Ovary (tissue), 9 donors: ENCODE data around the gene SOCS2. TPM values are rescaled to one million over a fixed set of nuclear protein-coding genes. Genes with fewer than 3 reads are reported as not detected.

ENCODE experiments used
- DNase-seq, 5 donors: peaks; one replicate each; pipeline ENCODE4 v3.0.0-alpha.2; 2019 to 2020
- H3K27ac ChIP-seq, 2 donors: fragments of 200-600 bp; one replicate each; pipeline versions ENCODE4 v1.5.1 to v1.8.0; 2019 to 2022
- H3K27me3 ChIP-seq: fragments of 200-600 bp; one replicate; pipeline ENCODE4 v1.8.0; 2022
- H3K36me3 ChIP-seq: fragments of 200-600 bp; sonication (generic); one replicate; pipeline ENCODE4 v1.5.1; 2019
- H3K4me1 ChIP-seq: one replicate; pipeline ENCODE4 v1.8.1; 2013; ENCODE audit warnings: mild to moderate bottlenecking, moderate library complexity; ENCODE audit not compliant: insufficient read depth
- H3K4me3 ChIP-seq: fragments of 200-600 bp; sonication (generic); one replicate; pipeline ENCODE4 v1.5.1; 2017
- H3K9me3 ChIP-seq, 2 donors: fragments of 200-600 bp in 1 of 2; sonication (generic) in 1 of 2; one replicate each; pipeline versions ENCODE4 v1.5.1 to v1.8.1; 2013 to 2019; ENCODE audit warnings: mild to moderate bottlenecking in 1 of 2, moderate library complexity in 1 of 2
- EP300 ChIP-seq: sonication (generic); formaldehyde crosslinking; IDR thresholded peaks from one replicate; pipeline ENCODE4 v1.6.1; 2017; ENCODE audit warnings: antibody characterized with exemption
- POLR2A ChIP-seq: fragments of 450-650 bp; IDR thresholded peaks from one replicate; pipeline ENCODE4 v1.6.1; 2017; ENCODE audit warnings: antibody characterized with exemption, mild to moderate bottlenecking, moderate library complexity
- WGBS, 3 donors: extraction: QIAGEN DNeasy Blood & Tissue Kit in 1 of 3; methylation state at CpG; one replicate each; pipeline versions ENCODE4 v1.1.5 to v1.1.7; 2013 to 2017; 5-methylcytosine and 5-hydroxymethylcytosine counted together
- intact Hi-C, 4 donors: fragments of 100-400 bp; cut with DNase I; formaldehyde crosslinking; loops; one replicate each; pipeline versions ENCODE4 v1.11.0 to v1.15.1; 2022 to 2023
- polyA plus RNA-seq, 2 donors: library from polyadenylated mRNA; stranded (reverse); fragments of 200-250 nt in 1 of 2; fragments of 350-450 nt in 1 of 2; fragmentation: Illumina TruSeq in 1 of 2; extraction: RNeasy Lipid Tissue Mini Kit (QIAGEN cat#74804) in 1 of 2; gene quantifications; one replicate each; pipeline ENCODE4 v1.2.3, GENCODE V29; 2013 to 2014
- total RNA-seq, 7 donors: library from RNA; depleted of rRNA in 2 of 7; stranded (reverse); fragments of >200 nt in 2 of 7; fragmentation: NEBNext Ultra II Directional in 3 of 7; extraction: Animal tissue kit (Norgen Biotek cat#: 25700) in 3 of 7; gene quantifications; one replicate each; pipeline versions ENCODE4 v1.1.0 to v1.2.4, GENCODE V29; 2016 to 2023
- TF ChIP-seq, protein P1 (sequence below), 3 donors: fragments of 450-650 bp in 2 of 3; fragments of 200-600 bp in 1 of 3; IDR thresholded peaks; one replicate each; pipeline versions ENCODE4 v1.5.1 to v1.8.0; 2016 to 2022; ENCODE audit warnings: antibody characterized with exemption in 3 of 3, mild to moderate bottlenecking in 1 of 3
- donor health status: DM: no; HTN: no; CAD: no; lungs with moderate emphysema.
- donor health status: DM: no; HTN: no; CAD: no.
- donor health status: Bipolar disorder and iron deficiency.
- donor health status: DM: yes; HTN: yes; CAD: no.
- donor health status: DM: no; HTN: no; CAD: no.
- donor health status: DM: yes; HTN: yes; CAD: no.

Gene SOCS2
- total and polyA plus RNA-seq, 9 donors, result 10.0 to 67.9 (median 21.0) TPM

DNA sequence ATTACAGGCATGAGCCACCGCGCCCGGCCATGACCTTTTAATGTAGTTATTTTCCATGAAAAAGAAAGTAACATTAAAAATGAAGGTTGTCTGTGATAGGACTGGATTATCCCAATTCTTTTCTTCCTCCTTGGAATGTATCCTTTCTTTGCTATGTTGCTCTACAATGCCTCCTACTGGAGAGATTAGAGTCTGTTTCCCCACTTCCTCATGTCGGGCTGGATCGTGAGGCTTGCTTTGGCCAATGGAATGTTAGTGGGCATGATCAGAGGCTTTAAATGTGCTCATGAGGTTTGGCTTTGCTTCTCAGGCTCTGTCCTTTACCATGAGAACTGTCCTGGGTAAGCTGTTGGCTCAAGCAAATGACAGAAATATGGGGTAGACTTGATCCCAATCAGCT is 34.7 kb upstream of the SOCS2 start:
- H3K27ac ChIP-seq, result no peak overlapping the region
- H3K4me3 ChIP-seq, result no peak overlapping the region
- WGBS, 3 donors, result 86 to 88% (median 86%) methylated on average over 5 of the region's 5 CpGs
- H3K36me3 ChIP-seq, result no peaks in the 10 kb centered on the region
- TF ChIP-seq, protein P1, sequence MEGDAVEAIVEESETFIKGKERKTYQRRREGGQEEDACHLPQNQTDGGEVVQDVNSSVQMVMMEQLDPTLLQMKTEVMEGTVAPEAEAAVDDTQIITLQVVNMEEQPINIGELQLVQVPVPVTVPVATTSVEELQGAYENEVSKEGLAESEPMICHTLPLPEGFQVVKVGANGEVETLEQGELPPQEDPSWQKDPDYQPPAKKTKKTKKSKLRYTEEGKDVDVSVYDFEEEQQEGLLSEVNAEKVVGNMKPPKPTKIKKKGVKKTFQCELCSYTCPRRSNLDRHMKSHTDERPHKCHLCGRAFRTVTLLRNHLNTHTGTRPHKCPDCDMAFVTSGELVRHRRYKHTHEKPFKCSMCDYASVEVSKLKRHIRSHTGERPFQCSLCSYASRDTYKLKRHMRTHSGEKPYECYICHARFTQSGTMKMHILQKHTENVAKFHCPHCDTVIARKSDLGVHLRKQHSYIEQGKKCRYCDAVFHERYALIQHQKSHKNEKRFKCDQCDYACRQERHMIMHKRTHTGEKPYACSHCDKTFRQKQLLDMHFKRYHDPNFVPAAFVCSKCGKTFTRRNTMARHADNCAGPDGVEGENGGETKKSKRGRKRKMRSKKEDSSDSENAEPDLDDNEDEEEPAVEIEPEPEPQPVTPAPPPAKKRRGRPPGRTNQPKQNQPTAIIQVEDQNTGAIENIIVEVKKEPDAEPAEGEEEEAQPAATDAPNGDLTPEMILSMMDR (IDR thresholded peaks at IDR 0.05), result no peak
- TF ChIP-seq EP300 (no peak), POLR2A (no peak)
- no peaks in the 10 kb centered on the region for H3K27me3 ChIP-seq
- DNase-seq, result no peak
- no peaks in the 10 kb centered on the region for H3K9me3 ChIP-seq
- intact Hi-C loops, result no loop called here
- no peaks in the 10 kb centered on the region for H3K4me1 ChIP-seq

DNA sequence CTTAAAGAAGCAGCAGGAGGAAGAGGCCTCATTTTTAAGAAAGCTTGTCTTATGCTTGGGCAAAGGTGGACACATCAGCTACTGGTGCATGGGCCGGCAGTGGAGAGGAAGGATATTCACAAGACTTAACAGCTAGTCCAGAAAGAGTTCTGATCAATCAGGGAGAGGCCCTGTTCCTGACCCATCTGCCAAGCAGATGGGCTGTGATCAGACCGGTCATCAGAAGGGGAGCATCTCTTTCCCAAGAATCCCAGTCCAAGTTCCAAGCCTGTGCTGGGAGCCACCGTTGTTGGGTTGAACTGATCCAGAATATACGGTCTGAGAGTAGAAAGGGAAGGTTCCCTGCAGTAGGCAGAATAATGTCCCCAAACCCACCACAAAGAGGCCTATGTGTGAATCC is 32.7 kb upstream of the SOCS2 start:
- no peak for DNase-seq

DNA sequence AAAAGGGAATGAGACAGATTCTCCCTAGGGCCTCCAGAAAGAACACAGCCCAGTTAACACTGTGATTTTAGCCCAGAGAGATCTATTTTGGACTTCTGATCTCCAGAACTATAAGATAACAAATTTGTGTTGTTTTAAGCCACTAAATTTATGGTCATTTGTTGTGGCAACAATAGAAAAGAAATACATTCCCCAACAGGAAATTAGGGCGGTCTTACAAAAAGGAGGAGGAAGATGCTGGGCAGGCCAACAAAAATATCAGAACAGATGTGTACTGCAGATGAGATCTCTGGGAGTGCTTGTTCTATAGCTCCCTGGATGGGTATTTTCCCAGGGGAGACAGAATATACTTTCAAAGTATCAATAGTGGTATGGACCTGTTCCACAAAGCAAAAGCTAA is 32.0 kb upstream of the SOCS2 start:
- 36 to 51% (median 38%) methylated on average over 1 of the region's 1 CpG for WGBS, 3 donors
- no peak overlapping the region for H3K4me3 ChIP-seq
- H3K36me3 ChIP-seq, result no peaks in the 10 kb centered on the region
- H3K27me3 ChIP-seq, result no peaks in the 10 kb centered on the region
- no peak overlapping the region for H3K27ac ChIP-seq
- no peaks in the 10 kb centered on the region for H3K4me1 ChIP-seq
- H3K9me3 ChIP-seq, result no peaks in the 10 kb centered on the region
- DNase-seq, result no peak
- intact Hi-C loops, result no loop called here
- TF ChIP-seq, protein P1 (IDR thresholded peaks at IDR 0.05), result no peak
- TF ChIP-seq POLR2A (no peak), EP300 (no peak)

More for the DNA sequence above, 32.7 kb upstream of the SOCS2 start:
- Histone ChIP-seq H3K27me3 (no peaks in the 10 kb centered on the region), H3K4me1 (no peaks in the 10 kb centered on the region), H3K36me3 (no peaks in the 10 kb centered on the region), H3K9me3 (no peaks in the 10 kb centered on the region), H3K4me3 (no peak overlapping the region), H3K27ac (no peak overlapping the region)
- TF ChIP-seq, protein P1 (IDR thresholded peaks at IDR 0.05), result no peak
- no peak for TF ChIP-seq EP300
- no peak for TF ChIP-seq POLR2A
- intact Hi-C loops, result no loop called here
- 93% methylated on average over 4 of the region's 4 CpGs for WGBS, 3 donors

DNA sequence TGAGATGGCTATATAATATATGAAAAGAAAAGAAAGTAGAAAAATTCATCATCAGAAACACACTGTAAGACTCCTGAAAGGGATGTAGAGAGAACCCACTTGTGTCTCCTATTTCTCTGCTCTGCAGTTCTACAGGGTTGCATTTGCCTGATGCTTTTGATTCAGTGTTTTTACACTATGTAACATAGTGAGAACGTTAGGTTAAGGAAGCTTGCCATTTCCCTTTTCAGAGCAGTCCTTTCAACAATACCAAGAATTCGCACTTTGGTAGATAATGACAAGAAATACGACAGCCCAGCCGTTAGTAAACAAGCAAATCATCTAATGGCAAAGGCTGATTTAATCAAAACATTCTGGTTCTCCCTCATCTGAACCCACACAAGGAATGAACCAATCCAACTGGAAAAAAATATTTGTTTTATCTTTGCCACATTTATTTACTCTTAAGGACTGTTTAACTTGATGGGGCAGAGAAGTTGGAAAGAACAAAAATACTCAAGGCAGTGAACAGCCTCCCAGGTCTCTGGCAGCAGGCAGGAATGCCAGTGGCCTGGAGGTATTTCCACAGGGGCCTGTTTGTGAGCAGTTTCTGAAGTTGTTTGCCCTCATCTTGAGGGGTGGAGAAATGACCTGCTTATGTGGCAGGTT is 30.8 kb upstream of the SOCS2 start:
- Histone ChIP-seq H3K27me3 (no peaks in the 10 kb centered on the region), H3K4me1 (no peaks in the 10 kb centered on the region), H3K36me3 (no peaks in the 10 kb centered on the region), H3K9me3 (no peaks in the 10 kb centered on the region), H3K27ac (no peak overlapping the region), H3K4me3 (no peak overlapping the region)
- intact Hi-C loops, result no loop called here
- TF ChIP-seq POLR2A (no peak), EP300 (no peak)
- TF ChIP-seq, protein P1 (IDR thresholded peaks at IDR 0.05), result no peak
- 34 to 46% (median 35%) methylated on average over 4 of the region's 4 CpGs for WGBS, 3 donors
- no peak for DNase-seq
